Thoracic aorta (tissue), 2 donors: ENCODE measurements around the gene PRKN. TPM values are rescaled to one million over a fixed set of nuclear protein-coding genes. Genes with fewer than 3 reads are reported as not detected.

Source experiments
- ATAC-seq: fragments of 150-250 bp; one replicate; pipeline ENCODE4 v1.8.0; 2017; ENCODE audit warnings: low read depth; ENCODE audit not compliant: insufficient number of reproducible peaks, low FRiP score
- DNase-seq: peaks from one replicate; pipeline ENCODE4 v3.0.0-alpha.2; 2020; ENCODE audit warnings: low spot score
- H3K27ac ChIP-seq, 2 donors: fragments of 200-600 bp; sonication (generic); 1 replicate in 1 of 2; 2 replicates in 1 of 2; pipeline ENCODE4 v1.5.1; 2016; ENCODE audit warnings: mild to moderate bottlenecking in 2 of 2, moderate library complexity in 2 of 2
- H3K27me3 ChIP-seq: fragments of 200-600 bp; sonication (generic); replicated peaks from 2 replicates; pipeline ENCODE4 v1.6.0; 2016; ENCODE audit warnings: mild to moderate bottlenecking; ENCODE audit not compliant: insufficient read depth
- H3K36me3 ChIP-seq: fragments of 200-600 bp; sonication (generic); one replicate; pipeline ENCODE4 v1.5.1; 2016
- H3K4me1 ChIP-seq, 2 donors: fragments of 200-600 bp; sonication (generic); 1 replicate in 1 of 2; 2 replicates in 1 of 2; pipeline versions ENCODE4 v1.5.1 to v1.6.0; 2016; ENCODE audit warnings: low read depth in 2 of 2, mild to moderate bottlenecking in 1 of 2; ENCODE audit not compliant: control insufficient read depth in 1 of 2
- H3K4me3 ChIP-seq: fragments of 200-600 bp; sonication (generic); 2 replicates; pipeline ENCODE4 v1.5.1; 2016; ENCODE audit warnings: mild to moderate bottlenecking
- H3K9me3 ChIP-seq: fragments of 200-600 bp; sonication (generic); 2 replicates; pipeline ENCODE4 v1.5.1; 2016
- total RNA-seq, 2 donors: library from RNA; depleted of rRNA; stranded (reverse); fragments of >200 nt; gene quantifications; one replicate each; pipeline versions ENCODE4 v1.1.0 to v1.2.3, GENCODE V29; 2016
- TF ChIP-seq, protein P1 (sequence below): fragments of 200-600 bp; sonication (generic); IDR thresholded peaks from one replicate; pipeline ENCODE4 v1.5.1; 2019; ENCODE audit warnings: antibody characterized with exemption

Gene PRKN
- total RNA-seq, 2 donors from 2014 or later: 10.4 to 23.8 TPM

DNA sequence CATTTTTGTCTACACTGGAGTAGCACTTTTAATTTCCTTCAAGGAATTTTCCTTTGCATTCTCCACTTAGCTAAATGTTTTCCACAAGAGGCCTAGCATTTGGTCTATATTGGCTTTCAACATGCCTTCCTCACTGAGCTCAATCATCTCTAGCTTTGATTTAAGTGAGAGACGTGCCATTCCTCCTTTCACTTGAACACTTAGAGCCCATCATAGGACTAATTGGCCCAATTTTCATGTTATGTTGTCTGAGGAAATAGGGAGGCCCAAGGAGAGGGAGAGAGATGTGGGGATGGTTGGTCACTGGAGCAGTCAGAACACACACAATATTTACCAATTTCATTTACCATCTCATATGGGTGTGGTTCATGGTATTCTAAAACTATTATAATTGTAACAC is 645.0 kb downstream of the PRKN start:
- no peak for ATAC-seq
- Histone ChIP-seq H3K4me1 (no peaks in the 10 kb centered on the region), H3K27ac (no peak overlapping the region), H3K27me3 (no peaks in the 10 kb centered on the region), H3K4me3 (no peak overlapping the region), H3K9me3 (no peaks in the 10 kb centered on the region), H3K36me3 (no peaks in the 10 kb centered on the region)
- no peak for DNase-seq
- TF ChIP-seq, protein P1, sequence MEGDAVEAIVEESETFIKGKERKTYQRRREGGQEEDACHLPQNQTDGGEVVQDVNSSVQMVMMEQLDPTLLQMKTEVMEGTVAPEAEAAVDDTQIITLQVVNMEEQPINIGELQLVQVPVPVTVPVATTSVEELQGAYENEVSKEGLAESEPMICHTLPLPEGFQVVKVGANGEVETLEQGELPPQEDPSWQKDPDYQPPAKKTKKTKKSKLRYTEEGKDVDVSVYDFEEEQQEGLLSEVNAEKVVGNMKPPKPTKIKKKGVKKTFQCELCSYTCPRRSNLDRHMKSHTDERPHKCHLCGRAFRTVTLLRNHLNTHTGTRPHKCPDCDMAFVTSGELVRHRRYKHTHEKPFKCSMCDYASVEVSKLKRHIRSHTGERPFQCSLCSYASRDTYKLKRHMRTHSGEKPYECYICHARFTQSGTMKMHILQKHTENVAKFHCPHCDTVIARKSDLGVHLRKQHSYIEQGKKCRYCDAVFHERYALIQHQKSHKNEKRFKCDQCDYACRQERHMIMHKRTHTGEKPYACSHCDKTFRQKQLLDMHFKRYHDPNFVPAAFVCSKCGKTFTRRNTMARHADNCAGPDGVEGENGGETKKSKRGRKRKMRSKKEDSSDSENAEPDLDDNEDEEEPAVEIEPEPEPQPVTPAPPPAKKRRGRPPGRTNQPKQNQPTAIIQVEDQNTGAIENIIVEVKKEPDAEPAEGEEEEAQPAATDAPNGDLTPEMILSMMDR: no peak

GRCh38 chr6:162078667-162079066 is 648.9 kb downstream of the PRKN start:
- Histone ChIP-seq H3K9me3 (no peaks in the 10 kb centered on the region), H3K4me3 (no peak overlapping the region), H3K27ac (no peak overlapping the region), H3K36me3 (no peaks in the 10 kb centered on the region), H3K4me1 (no peaks in the 10 kb centered on the region), H3K27me3 (no peaks in the 10 kb centered on the region)
- ATAC-seq: no peak
- TF ChIP-seq, protein P1: no peak
- DNase-seq: no peak

DNA sequence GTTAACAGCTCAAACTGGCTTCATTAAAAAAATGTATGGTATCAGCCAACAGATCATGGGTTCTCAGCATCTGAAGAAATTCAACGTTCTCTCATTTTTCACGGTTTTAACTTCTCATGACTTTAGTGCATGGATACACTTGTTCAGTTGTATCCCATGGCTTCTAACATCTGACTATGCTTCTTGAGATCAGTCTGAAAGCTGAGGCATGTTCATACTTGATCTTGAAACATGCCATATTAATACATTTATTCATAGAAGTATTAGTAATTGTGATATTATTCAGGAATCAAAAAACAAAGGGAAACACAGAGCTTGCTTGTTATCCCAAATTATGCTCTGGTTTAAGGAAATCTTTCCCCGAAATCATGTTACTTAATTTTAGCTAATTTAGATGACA is 649.4 kb downstream of the PRKN start:
- DNase-seq: no peak
- TF ChIP-seq, protein P1: no peak
- no peaks in the 10 kb centered on the region for H3K9me3 ChIP-seq

DNA sequence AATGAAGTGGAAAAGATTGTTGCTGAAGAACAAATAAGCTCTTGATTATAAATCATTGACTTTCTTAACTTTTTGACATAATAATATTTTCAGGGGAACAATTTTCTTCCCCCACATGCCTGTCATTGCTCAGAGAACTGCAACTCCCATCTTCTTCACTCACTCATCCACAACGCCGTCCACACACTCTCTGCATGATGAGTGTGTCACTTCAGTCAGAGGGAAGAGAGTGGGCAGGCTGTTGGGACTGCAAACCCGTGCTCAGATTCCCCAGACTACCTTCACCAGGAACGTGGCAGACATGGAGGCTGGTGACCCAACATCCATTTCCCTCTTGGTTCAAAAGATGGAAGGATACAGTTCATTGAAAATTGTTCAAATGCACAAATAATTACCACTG is 650.8 kb downstream of the PRKN start:
- H3K4me1 ChIP-seq: no peaks in the 10 kb centered on the region
- H3K9me3 ChIP-seq: no peaks in the 10 kb centered on the region
- ATAC-seq (no peak), DNase-seq (no peak)
- no peak overlapping the region for H3K27ac ChIP-seq
- H3K36me3 ChIP-seq: no peaks in the 10 kb centered on the region
- no peaks in the 10 kb centered on the region for H3K27me3 ChIP-seq
- no peak overlapping the region for H3K4me3 ChIP-seq
- TF ChIP-seq, protein P1: no peak

More for the DNA sequence above, 649.4 kb downstream of the PRKN start:
- no peaks in the 10 kb centered on the region for H3K27me3 ChIP-seq
- no peak overlapping the region for H3K4me3 ChIP-seq
- H3K36me3 ChIP-seq: no peaks in the 10 kb centered on the region
- no peaks in the 10 kb centered on the region for H3K4me1 ChIP-seq
- no peak for ATAC-seq
- no peak overlapping the region for H3K27ac ChIP-seq

- H3K27me3 ChIP-seq: no peaks in the 10 kb centered on the region
- no peaks in the 10 kb centered on the region for H3K9me3 ChIP-seq
- TF ChIP-seq, protein P1: no peak
- no peaks in the 10 kb centered on the region for H3K36me3 ChIP-seq
- H3K27ac ChIP-seq: no peak overlapping the region
- H3K4me1 ChIP-seq: no peaks in the 10 kb centered on the region
- no peak for ATAC-seq
- DNase-seq: no peak
- no peak overlapping the region for H3K4me3 ChIP-seq
Measured at GRCh38 chr6:162074641-162075275, 652.8 kb downstream of the PRKN start.
